GM12892 (cell line): ENCODE data around the gene PSRC1.

ENCODE experiments used
- POLR2AphosphoS5 ChIP-seq: IDR thresholded peaks from 2 replicates; pipeline ENCODE4 v1.6.1; 2011; ENCODE audit warnings: low read depth, low read length, control low read depth
- TAF1 ChIP-seq: IDR thresholded peaks from 2 replicates; pipeline ENCODE4 v1.6.1; 2011; ENCODE audit warnings: low read depth, mild to moderate bottlenecking, control low read depth, low read length, borderline replicate concordance

DNA sequence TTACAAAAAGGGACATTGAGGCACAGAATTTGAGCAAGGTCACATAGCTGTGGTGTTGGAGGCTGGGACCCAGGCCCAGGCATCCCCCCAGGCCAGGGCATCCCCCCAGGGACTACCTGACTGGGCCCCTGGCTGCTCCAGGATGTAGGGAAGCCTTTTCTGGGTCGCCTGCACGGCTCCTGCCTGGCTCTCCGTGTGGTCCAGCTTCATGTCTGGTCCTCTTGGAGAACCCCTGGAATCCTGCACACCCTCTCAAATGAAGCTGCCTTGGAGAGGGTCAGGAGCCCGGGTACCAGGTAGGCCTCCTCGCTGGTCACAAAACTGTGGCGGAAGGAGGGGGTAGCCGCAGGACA, 34.5 kb downstream of the PSRC1 start:
- TF ChIP-seq TAF1: no peak
- TF ChIP-seq POLR2AphosphoS5: no peak
